Activated CD4-positive, alpha-beta T cell treated with anti-CD3 and anti-CD28 coated beads for 1 hour (primary cell): Measurements from ENCODE around the gene PSMB3.

Experiments used
- DNase-seq: peaks from one replicate; pipeline ENCODE4 v3.0.0-alpha.2; 2020

PSMB3 gene

DNA sequence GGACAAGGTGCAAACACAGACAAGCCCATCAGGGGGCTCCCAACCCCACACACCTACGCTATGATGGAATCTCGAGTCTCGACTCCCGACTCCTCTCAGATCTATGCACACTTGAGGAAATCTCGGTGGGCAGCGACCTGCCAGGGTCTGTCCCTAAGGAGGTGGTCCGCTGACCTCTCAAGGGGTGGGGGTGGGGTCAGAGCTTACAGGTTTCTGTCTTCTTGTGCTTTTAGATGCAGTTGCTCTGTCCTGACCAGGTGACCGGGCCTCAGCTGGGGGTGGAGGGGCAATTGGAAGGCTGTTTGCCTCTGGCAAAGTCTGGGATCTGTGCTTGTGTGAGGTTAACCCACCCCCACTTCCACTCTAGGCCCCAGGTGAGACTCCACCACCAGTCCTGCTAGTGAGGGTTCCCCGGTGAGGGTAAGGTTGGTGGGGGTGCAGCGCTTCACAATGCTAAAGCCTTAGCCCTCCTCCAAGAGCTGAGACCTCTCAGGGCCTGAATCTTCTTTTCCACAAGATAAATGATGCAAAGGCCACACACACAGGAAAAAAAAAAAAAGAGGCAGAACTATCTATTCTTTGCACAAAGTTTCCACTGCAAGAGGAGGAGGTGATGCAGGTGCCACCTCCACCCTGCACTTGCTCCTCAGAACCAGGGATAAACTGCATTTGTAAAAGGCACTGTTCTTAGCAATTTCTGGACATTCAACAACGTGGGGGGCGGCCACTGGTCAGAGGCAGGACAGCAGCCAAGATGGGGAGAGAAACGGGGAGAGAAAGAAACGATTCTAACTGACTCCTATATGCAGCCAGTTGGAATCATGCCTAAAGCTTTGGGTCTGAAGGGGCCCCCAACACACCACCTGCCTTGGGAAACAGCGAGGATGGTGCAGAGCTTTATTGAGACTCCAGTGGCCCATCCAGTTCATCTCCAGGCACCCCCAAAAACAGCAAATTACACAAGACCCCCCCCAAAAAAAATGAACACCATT is 18.3 kb upstream of the PSMB3 start:
- no peak for DNase-seq

DNA sequence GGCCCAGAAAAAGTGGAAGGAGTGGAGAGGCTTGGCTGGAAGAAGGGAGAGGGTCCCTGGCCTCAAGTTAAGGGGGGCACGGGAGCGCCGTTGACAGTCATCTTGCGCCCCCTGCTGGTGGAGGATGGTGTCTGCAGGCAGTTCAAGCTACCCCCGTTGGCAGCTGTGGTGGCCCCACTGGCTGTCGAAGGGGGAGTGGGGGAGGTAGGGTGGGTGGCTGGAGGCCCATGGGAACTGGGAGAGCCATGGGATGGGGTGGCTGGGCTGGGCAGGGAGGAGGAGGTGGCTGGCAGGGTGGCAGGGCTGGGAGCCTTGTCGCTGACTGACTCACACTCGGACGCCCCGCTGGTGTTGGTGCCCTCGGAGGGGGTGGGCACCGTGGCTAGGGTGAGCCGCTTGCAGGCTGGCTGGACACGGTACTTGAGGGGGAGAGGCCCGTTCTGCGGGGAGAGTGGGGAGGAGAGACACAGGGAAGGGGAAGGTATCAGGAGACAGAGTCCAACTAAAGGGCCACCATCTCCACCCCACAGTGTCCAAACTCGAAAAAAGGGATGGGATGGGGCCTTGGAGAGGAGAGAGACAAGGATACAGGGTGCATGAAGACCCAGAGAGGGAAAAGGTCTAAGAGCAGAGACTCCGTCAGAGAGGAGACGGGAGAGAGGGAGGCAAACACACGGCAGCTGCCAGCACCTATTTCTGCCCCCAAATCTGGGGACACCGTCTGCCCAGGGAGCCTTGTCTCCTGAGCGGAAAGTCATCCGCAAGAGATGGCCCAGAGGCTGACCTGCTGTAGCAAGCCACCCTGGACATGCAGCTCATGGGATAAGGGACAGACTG is 17.2 kb upstream of the PSMB3 start:
- DNase-seq, result peak; percentile 66

DNA sequence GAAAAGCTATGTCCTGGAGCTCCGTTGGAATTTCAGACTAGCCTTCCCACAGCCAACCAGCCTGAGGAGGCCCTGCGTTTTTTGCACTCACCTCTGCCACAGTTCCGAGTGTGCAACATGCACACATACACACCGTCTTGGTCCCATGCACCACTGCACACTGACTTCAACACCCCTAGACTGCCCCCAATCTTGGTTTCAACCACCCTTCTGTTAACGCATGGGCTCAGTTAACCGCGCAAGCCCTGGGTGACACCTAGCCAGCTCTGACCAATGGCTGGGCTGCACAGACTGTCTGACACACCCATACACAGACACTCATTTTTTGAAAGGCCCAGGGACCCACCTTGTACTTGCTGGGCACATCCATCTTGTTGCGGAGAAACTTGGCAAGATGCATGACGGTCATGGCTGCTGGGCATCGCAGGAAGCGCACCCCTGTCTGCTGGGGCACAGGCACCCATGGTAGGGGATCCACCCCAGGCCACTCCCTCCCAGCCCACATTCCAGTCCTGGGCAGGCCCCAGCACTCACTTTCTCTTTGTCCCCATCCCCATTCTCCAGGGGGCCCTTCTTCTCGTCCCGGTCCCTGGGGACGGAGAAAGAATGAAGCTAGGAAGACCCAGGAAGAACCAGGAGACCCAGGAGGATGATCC is 14.4 kb upstream of the PSMB3 start:
- no peak for DNase-seq

DNA sequence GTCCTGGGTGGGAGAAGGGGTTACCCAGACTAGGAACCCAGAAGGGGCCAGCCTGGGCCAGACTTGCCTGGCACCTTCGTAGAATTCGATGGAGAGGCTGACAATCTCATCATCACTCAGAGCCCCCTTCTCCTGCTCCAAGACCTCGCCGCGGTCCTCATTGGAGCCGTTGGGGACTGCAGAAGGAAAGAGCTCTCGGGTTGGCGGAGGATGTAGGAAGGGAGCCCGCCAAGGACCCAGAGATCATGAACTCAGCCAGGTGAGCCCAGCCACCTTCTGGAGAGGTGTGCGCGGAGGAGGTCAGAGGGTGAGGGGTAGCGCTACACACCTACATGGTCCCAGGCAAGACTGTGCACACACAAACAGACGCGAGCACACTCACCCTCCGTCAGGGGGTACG is 13.9 kb upstream of the PSMB3 start:
- DNase-seq, result no peak

DNA sequence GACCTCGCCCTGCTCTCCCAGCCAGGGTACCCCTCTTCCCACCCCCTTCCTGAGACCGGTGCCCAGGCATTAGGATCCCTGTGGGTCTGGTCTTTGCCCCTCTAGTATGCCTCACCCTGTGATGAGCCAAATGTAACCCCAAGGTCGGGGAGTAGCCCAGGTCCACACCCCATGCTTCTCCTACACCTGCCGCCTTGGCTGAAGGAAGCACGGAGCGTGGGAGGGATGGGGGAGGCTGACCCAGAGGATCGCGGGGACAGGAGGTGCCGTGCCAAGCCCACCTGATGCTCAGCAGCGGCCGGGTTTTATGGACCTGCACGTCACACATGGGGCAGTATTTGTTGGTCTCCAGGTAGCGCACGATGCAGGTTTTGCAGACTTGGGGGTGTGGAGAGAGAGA is 13.2 kb upstream of the PSMB3 start:
- no peak for DNase-seq

DNA sequence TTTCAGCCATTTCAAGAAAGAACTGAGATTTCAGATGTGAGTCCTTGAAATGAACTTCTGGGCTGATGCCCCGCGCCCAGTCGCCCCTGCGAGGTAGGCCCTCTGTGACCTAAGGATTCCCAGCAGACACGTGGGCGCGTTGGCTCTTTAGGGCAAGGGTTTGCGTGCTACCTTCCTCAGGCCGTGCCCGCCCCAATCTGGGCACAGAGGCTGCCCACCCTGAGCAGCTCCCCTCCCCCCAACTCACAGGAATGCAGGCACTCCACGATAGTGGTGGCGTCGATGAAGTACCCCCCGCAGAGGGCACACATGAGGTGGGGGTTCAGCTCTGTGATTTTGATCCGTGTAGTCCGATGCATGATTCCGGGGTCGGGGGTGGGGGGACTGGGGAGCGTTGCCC is 12.5 kb upstream of the PSMB3 start:
- DNase-seq, result no peak

DNA sequence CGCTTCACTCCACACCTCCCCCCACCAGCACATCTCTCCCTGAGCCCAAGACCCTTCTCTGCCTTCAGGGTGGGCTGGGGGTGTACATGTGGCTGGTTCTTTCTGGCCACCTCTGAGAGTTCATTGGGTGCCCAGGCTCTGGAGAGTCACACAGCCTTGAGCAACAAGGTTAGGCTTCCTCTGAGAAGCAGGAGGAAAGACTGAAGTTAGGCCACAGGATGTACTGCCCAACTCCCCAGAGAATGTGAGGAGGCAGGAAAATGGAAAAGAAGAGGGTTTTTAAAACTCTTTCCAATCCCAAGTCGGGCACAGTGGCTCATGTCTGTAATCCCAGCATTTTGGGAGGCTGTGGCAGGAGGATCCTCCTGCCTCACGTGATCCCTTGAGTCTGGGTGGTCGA is 11.7 kb upstream of the PSMB3 start:
- DNase-seq, result no peak

DNA sequence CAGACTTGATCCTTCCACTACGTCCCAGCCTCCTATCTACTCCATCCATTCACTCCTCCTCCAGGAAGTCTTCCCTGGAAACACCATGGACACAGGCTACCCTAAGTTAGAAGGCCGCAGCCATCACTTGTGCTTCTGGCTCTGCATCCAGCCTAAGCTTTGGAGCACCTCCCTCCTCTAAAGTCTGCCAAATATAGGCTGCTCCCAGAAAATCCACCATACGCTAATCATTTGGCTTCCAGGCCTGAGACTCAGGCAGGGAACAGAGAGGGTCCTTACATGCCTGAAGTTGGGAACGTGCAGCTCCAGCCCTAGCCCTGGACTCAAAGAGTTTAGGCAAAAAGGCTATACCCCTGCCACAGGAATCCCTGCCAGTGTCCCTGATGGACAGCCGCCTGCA is 11.1 kb upstream of the PSMB3 start:
- DNase-seq, result no peak

DNA sequence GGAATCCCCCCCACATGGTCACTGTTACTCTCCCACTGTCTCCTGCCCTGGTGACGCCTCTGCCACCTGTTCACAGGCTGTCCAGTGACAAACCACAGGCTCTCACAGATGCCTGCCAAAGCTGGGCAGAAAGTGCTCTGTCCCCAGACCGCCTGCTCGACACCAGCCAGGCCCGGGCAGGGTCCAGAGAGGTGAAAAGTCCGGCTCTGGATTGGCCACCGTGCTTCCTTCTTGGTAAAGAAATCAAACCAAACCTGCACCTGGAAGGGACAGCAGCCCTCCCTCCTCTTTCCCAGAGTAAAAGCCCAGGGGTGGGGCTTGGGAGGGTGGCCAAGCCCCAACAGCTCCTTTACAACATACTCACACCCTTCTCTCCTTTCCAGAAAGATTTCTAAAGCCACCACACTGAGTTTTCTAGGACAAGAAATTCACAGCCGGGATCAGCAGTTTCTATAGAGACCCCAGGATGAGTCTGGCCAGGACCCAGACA is 10.6 kb upstream of the PSMB3 start:
- DNase-seq, result no peak

DNA sequence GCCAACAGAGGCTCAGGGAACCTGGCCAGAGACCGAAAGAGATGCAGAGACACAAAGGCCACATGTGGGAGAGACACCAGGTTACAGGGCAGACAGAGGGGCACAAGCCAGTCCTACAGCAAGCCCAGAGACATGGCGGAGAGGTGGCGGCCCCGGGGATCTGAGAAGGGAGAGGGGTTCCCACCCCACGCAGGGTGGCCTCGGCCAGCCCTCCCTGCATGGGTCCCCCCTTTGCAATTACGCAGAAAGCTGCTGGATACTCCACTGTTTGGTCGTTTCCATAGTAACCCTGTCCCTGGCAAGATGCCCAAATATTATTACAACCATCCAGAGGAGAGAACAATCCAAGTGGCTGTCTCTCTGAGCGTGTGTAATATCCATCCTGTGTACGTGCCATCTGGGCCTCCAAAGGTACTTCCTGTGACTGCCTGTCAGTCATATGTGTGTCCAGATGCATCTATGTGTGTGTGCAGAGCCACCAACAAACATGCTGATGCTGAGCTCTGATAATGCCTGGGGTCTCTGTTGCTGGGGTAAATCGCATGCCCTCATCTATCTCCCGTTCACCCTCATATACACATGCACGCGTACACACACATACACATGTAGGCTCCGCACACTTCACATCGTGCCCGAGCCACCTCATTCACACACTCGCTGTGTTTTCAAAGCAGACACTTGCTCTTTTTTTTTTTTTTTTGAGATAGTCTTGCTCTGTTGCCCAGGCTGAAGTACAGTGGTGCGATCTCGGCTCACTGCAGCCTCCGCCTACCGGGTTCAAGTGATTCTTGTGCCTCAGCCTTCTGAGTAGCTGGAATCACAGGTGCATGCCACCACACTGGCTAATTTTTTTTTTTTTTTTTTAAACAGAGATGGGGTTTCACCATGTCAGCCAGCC is 9.9 kb upstream of the PSMB3 start:
- no peak for DNase-seq

DNA sequence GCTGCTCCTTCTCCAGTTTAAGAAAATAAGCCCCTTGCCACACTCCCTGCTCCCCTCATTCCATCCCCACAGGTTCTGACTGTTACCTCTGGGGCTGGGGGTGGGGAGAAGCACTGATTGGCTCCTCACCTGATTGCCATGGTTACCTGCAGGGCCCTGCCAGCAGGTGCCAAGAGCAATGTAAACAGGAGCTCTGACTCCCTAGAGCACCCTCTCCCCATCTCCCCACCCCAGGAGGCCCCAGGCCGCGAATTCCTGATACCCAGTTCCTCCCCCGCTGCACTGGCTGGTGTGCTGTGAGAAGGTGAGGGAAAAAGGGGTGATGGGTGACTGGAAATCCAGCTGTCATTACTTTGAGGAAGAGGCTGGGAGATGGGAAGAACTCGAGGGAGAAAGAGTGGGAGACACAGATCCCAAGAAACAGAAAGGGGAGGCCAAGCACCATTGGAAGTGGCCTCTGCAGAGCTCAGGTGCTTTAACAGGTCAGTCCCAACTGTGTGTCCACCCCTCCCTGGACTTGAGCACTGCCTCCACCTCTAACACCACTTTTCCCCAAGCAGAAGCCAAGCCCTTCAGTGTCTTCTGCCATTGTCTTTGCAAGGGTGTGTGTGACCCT is 8.9 kb upstream of the PSMB3 start:
- DNase-seq, result no peak

DNA sequence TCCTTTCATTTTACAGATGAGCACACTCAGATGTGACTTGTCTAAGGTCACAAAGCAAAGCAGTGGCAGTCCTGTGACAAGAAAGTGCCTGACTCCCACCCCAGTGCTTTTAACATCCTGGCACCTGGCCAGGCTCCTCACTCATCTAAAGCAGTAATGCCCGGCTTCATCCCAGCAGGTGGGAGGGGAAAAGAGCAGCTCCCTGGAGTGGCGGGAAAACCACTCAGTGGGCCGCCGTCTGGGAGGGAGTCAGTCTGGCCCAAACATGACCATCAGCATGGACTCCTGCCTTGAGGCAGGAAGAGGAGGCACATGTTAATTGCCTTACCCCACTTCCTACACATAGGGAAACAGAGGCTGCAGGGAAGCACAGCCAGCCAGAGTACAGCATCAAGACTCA is 7.0 kb upstream of the PSMB3 start:
- no peak for DNase-seq

DNA sequence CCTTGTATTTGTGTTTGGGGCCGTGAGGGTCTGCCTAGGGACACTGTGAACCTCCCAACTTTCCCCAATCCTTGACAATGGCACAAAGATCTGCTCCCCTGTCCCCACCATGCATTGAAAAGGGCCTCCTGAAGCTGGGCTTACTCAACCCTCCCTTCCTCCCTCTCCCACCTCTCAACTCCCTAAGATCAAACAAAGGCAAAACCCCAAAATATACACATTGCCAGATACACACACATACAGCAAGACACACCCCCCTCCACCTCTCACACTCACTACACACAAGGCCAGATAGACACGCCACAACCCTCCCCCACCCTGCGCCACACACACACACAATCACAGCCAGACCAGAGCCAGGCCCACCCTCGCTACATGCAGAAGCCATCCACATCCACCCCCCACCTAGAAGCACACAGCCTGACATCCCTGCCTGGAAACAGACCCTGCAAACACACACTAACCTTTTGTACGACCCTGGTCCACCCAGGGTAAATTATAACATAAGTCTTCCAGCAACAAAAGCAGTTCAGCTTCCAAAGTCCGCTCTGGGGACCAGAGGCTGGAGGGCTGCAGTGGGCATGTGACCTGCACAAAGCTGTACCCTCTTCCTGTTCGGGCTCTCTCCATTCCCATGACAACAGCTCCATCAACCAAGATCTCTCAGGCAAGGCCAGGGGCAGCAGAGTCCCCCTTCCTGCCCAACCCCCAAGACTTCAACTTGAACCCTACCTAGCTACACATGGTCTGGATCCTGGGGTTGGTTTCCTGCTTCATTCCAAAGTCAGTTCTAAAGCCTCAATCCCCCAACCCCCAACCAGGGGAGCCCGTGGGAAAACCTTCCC is 6.3 kb upstream of the PSMB3 start:
- no peak for DNase-seq

DNA sequence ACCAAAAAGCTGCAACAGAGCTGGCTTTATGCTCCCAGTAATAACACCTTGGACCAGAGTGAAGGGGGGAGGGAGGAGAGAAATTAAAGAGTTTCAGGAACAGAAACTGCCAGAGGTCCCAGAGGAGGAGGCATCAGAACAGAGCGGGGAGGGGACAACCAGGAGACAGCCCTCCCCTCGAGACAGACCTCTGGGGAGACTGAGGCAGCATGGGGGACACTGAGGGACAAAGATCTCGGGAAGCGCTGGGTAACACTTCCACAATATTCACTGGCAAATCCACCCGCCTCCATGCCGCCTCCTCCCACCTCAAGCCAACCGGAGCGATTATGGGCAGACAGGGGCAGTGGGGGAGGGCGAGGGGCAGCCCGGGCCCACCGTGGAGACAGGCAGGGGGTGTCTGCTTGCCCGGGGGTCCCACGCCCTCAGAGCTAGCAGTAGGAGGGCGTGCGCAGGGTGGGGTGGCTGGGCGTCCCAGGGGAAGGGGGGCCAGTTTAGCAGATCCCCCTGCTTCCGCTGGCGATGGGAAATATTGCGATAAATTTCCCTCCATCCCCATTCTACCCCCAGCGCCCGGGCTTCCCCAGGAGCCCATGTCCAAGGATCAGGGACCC is 5.6 kb upstream of the PSMB3 start:
- DNase-seq, result no peak

DNA sequence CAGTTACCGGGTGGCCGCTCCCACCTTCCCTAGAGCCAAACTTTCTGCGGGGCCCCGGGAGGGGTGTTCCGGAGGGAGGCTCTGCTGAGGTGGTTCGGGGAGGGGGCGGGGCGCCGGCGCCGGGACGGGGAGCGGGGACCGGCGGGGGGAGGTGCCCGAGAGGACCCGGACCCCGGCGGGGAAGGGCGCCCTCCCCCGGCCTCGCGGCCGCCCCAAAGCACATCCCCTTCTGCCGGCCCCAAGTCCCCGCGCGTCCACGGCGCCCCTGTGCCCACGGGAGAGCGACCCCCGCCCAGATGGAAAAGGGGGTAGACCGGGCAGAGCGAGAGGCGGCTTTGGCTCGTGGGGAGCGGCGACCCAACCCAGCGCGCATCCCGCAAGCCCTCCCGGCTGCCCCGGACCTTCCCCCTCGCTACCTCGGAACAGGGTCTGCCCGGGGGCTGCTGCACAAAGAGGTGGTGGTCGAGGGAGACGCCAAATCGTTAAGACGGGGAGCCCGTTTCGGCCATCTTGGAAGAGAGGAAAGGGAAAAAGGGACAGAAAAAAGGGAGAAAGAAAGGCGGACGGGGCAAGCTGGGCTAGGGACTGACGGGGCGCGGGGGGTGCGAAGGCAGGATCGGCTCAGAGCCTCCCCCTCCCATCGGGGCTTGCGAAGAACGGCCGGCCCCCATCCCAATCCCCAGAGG is 4.9 kb upstream of the PSMB3 start:
- DNase-seq, result no peak

DNA sequence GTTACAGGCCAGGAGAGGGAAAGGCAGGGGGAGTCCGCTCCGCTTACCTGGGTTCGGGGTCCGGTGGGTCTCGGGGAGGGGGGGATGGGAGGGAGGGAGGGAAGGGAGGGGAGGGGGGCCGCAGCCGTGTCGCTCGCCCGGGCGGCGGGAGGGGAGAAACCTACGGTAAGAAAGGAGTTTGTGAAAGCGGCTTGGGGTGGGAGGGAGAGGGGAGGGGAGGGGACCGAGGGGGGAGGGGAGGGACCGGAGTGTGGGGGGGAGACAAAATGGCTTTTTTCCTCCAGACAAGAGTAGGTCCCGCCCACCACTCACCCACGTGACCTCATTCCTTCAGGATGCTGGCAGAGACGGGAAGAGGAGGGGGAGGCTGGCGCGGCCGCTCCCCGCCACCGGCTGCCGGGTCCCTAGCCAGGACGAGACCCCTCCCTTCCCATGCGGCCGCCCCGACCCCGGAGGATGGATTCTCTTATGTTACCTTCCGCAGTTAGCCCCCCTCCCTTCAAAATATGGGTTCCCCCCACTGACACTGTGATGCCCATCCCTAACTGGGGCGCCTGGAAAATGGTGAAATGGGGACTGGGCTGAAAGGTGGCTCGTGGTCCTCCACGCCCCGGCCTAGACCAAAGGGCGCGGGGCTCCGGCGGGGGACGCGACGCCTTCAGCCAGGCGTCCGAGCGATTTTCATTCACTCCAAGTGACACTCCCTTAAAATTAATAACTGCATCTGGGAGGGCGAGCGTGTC is 4.2 kb upstream of the PSMB3 start, which contains the start of gene PCGF2:
Gene PCGF2, minus strand, starts transcription at position 188 of the 743 bp plus-strand sequence. CDS start 7,934 bp downstream, outside the sequence.
- DNase-seq, result no peak

DNA sequence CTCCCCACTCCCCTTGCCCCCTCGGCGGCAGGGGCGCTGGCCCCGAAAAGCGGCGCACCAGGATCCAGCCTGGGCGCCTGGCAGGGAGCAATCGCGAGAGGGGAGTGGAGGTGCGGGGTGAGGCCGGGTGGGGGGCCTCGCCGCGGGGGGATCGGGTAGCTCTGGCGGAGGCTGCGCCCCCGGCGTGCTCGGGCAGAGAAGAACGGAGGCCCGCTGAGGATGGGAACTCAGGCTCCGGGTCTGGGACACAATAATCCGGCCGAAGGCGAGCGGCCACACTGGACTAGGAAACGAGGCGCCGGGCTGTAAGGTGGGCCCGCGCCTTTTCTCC is 3.7 kb upstream of the PSMB3 start:
- DNase-seq, result no peak

DNA sequence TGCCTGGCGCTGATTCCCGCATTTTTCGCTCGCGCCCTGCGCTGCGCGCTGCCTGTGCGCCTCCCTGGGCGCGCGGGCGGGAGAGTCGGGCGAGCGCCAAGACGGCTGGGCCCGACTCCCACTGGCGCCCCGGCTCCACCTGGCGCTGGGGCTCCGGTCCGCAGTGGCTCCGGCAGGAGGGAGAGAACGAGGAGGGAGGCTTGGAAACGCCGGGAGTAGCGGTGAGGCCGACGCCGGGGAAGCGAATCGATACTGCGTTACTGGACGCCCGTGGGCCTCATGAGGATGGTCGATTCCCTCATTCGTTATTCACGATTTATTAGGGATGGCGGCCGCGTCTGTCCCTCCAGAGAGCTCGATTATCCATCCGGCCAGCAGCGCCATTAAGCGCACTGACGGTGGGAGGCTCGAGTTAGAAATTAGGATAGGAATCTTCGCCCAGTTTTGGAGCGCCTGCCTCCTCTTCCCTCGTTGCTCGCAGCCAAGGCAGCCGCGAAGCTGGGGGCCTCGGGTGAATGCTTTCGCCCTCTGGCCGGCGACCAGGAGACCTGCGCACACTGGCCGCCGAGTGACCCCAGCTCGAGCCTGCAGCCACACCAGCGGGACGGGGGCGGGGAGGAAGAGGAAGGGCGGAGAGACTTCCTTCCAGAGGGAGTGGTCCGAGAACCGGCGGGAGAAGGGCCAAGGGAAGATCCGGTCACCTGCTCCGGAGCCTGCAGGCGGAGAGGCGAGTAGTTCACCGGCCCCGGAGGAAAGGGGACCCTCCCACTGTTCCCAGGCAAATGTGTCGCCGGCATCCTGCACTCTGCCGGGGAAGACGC is 3.1 kb upstream of the PSMB3 start:
- DNase-seq, result no peak
